T-cell (primary cell): Measurements from ENCODE around the gene MYDGF. TPM values are rescaled to one million over a fixed set of nuclear protein-coding genes. Genes with fewer than 3 reads are reported as not detected.

Experiments
- ATAC-seq, 4 experiments: fragments of 200-7000 bp in 3 of 4; fragments of 150-1000 bp in 1 of 4; cut with Tn5 transposase; replicated peaks in 1 of 4; 1 replicate in 3 of 4; 2 replicates in 1 of 4; pipeline ENCODE4 v1.10.0; 2021; ENCODE audit warnings: moderate library complexity in 3 of 4, mild to moderate bottlenecking in 2 of 4, moderate number of reproducible peaks in 1 of 4
- CTCF ChIA-PET, 2 donors: fragments of 300-600 bp; sonication (Branson Sonifier 250); formaldehyde crosslinking; loops; one replicate each; lab custom pipeline; 2022; ENCODE audit warnings: antibody characterized with exemption in 2 of 2; lab: Charles Lee
- POLR2A ChIA-PET, 2 donors: fragments of 300-600 bp; sonication (Branson Sonifier 250); formaldehyde crosslinking; loops; one replicate each; lab custom pipeline; 2022; ENCODE audit warnings: antibody characterized with exemption in 2 of 2; lab: Charles Lee
- DNase-seq, 35 experiments: peaks; one replicate each; pipeline versions ENCODE4 v3.0.0 to v3.0.0-alpha.2; 2013 to 2023
- H3K27ac ChIP-seq: one replicate; pipeline ENCODE4 v1.5.1; 2013; ENCODE audit warnings: low read length
- H3K27me3 ChIP-seq, 2 experiments: replicated peaks in 1 of 2; 1 replicate in 1 of 2; 2 replicates in 1 of 2; pipeline versions ENCODE4 v1.6.1 to v1.7.0; 2013; ENCODE audit warnings: low read length in 1 of 2, mixed read lengths in 1 of 2; ENCODE audit not compliant: control insufficient read depth in 2 of 2, insufficient read depth in 2 of 2; ENCODE audit errors: extremely low read depth in 1 of 2
- H3K36me3 ChIP-seq, 2 donors: 1 replicate in 1 of 2; 2 replicates in 1 of 2; pipeline versions ENCODE4 v1.6.1 to v1.7.0; 2013; ENCODE audit warnings: low read length in 1 of 2; ENCODE audit not compliant: control insufficient read depth in 2 of 2, insufficient read depth in 1 of 2; ENCODE audit errors: extremely low read depth in 1 of 2
- H3K4me1 ChIP-seq, 2 experiments: 1 replicate in 1 of 2; 2 replicates in 1 of 2; pipeline versions ENCODE4 v1.6.1 to v1.7.0; 2013; ENCODE audit warnings: low read length in 2 of 2, mixed read lengths in 1 of 2; ENCODE audit not compliant: insufficient read depth in 2 of 2, control insufficient read depth in 1 of 2; ENCODE audit errors: extremely low read depth in 1 of 2
- H3K4me3 ChIP-seq, 2 donors: 1 replicate in 1 of 2; 2 replicates in 1 of 2; pipeline versions ENCODE4 v1.5.1 to v1.7.0; 2013; ENCODE audit warnings: mild to moderate bottlenecking in 2 of 2, low read length in 1 of 2, moderate library complexity in 1 of 2; ENCODE audit not compliant: control insufficient read depth in 1 of 2; ENCODE audit errors: extremely low read depth in 1 of 2
- H3K9me3 ChIP-seq: 2 replicates; pipeline ENCODE4 v1.7.0; 2013
- H3K27ac Mint-ChIP-seq, 2 donors: one replicate each; pipeline ENCODE4 v1.8.0; 2020 to 2021; ENCODE audit warnings: mild to moderate bottlenecking in 2 of 2, mixed read lengths in 2 of 2
- H3K27me3 Mint-ChIP-seq, 2 donors: one replicate each; pipeline ENCODE4 v1.8.0; 2021 to 2022; ENCODE audit warnings: mixed read lengths in 2 of 2
- H3K36me3 Mint-ChIP-seq: one replicate; pipeline ENCODE4 v1.8.0; 2021; ENCODE audit warnings: mixed read lengths
- H3K4me1 Mint-ChIP-seq, 3 donors: one replicate each; pipeline ENCODE4 v1.8.0; 2020 to 2022; ENCODE audit warnings: mixed read lengths in 3 of 3, mild to moderate bottlenecking in 1 of 3
- H3K4me3 Mint-ChIP-seq, 3 donors: one replicate each; pipeline ENCODE4 v1.8.0; 2020 to 2022; ENCODE audit warnings: mild to moderate bottlenecking in 3 of 3, mixed read lengths in 3 of 3, moderate library complexity in 3 of 3
- H3K9me3 Mint-ChIP-seq, 3 donors: one replicate each; pipeline ENCODE4 v1.8.0; 2020 to 2022; ENCODE audit warnings: mixed read lengths in 3 of 3
- WGBS: methylation state at CpG from one replicate; pipeline ENCODE4 v1.1.5; 2013; ENCODE audit warnings: missing lambda C conversion rate; ENCODE audit not compliant: insufficient coverage; 5-methylcytosine and 5-hydroxymethylcytosine counted together
- total RNA-seq, 35 experiments: library from RNA in 6 of 35; stranded (reverse) in 6 of 35; fragments of 120-200 nt in 1 of 35; gene quantifications; one replicate each; pipeline versions ENCODE4 v1.2.1 to v1.2.4 and lab custom pipeline; 2013 to 2026

MYDGF gene
- total RNA-seq, 5 donors from 2014 or later (not counting 1 experiment from before 2014, with no cell fraction given): 27.5 to 46.4 (median 38.3) TPM

GRCh38 chr19:4650159-4650558, 20.0 kb downstream of the MYDGF start:
- DNase-seq (no peak), ATAC-seq (no peak)
- CTCF ChIA-PET: no interaction called here
- H3K27me3 Mint-ChIP-seq: no peaks in the 10 kb centered on the region
- Histone ChIP-seq H3K27me3 (no peaks in the 10 kb centered on the region), H3K9me3 (no peaks in the 10 kb centered on the region), H3K4me1 (no peaks in the 10 kb centered on the region), H3K27ac (no peak overlapping the region), H3K4me3 (no peak overlapping the region), H3K36me3 (peaks cover 12 to 17% of the 10 kb centered on the region in 2 donors)
- no peak overlapping the region for H3K4me3 Mint-ChIP-seq
- POLR2A ChIA-PET: no interaction called here
- WGBS: 92% methylated on average over 2 of the region's 2 CpGs
- peaks cover 10% of the 10 kb centered on the region for H3K36me3 Mint-ChIP-seq
- no peaks in the 10 kb centered on the region for H3K9me3 Mint-ChIP-seq
- peaks cover 0 to 1% (median 0%) of the 10 kb centered on the region in 3 donors for H3K4me1 Mint-ChIP-seq
- no peak overlapping the region for H3K27ac Mint-ChIP-seq

GRCh38 chr19:4649392-4650047, 20.6 kb downstream of the MYDGF start:
- no peaks in the 10 kb centered on the region for H3K9me3 ChIP-seq
- Mint-ChIP-seq H3K27ac (no peak overlapping the region), H3K9me3 (no peaks in the 10 kb centered on the region), H3K4me3 (no peak overlapping the region), H3K36me3 (peaks cover 4% of the 10 kb centered on the region), H3K27me3 (no peaks in the 10 kb centered on the region), H3K4me1 (peaks cover 0 to 1% (median 0%) of the 10 kb centered on the region in 3 donors)
- WGBS: 91% methylated on average over 14 of the region's 19 CpGs
- ChIA-PET CTCF (no interaction called here), POLR2A (no interaction called here)
- no peak overlapping the region for H3K27ac ChIP-seq
- DNase-seq: no peak
- ATAC-seq: no peak
- H3K4me3 ChIP-seq: no peak overlapping the region
- no peaks in the 10 kb centered on the region for H3K4me1 ChIP-seq
- H3K36me3 ChIP-seq: peaks cover 9 to 13% of the 10 kb centered on the region in 2 donors
- no peaks in the 10 kb centered on the region for H3K27me3 ChIP-seq

GRCh38 chr19:4647676-4648644, 22.2 kb downstream of the MYDGF start:
- Histone ChIP-seq H3K4me3 (no peak overlapping the region), H3K27me3 (no peaks in the 10 kb centered on the region)
- no peaks in the 10 kb centered on the region for H3K9me3 Mint-ChIP-seq

GRCh38 chr19:4645718-4646117, 24.4 kb downstream of the MYDGF start:
- POLR2A ChIA-PET: interaction anchor here in 1 of 2 donors (0.6 kb wide), 1 partner anchor 452 kb away, joined by 3 read pairs; no protein-coding TSS in a partner anchor
- Mint-ChIP-seq H3K4me3 (no peak overlapping the region), H3K4me1 (peaks cover 10 to 11% (median 10%) of the 10 kb centered on the region in 3 donors), H3K27me3 (no peaks in the 10 kb centered on the region), H3K27ac (no peak overlapping the region), H3K36me3 (peaks cover 3% of the 10 kb centered on the region), H3K9me3 (no peaks in the 10 kb centered on the region)
- Histone ChIP-seq H3K27ac (no peak overlapping the region), H3K4me1 (peaks cover 0 to 10% of the 10 kb centered on the region in 2 experiments), H3K36me3 (peaks cover 0 to 10% of the 10 kb centered on the region in 2 donors), H3K9me3 (no peaks in the 10 kb centered on the region), H3K27me3 (no peaks in the 10 kb centered on the region), H3K4me3 (no peak overlapping the region)
- WGBS: 98% methylated on average over 4 of the region's 4 CpGs
- no peak for DNase-seq
- ATAC-seq: no peak
- CTCF ChIA-PET: interaction anchor here (0.6 to 0.7 kb wide), 2 partner anchors 18 to 64 kb away, joined by 3 to 7 read pairs; no protein-coding TSS in a partner anchor

More at GRCh38 chr19:4647676-4648644, 22.2 kb downstream of the MYDGF start:
- no peak for ATAC-seq
- Mint-ChIP-seq H3K4me3 (no peak overlapping the region), H3K27me3 (no peaks in the 10 kb centered on the region), H3K27ac (no peak overlapping the region), H3K36me3 (peaks cover 3% of the 10 kb centered on the region), H3K4me1 (peaks cover 0 to 1% (median 0%) of the 10 kb centered on the region in 3 donors)
- ChIA-PET CTCF (no interaction called here), POLR2A (no interaction called here)
- Histone ChIP-seq H3K9me3 (no peaks in the 10 kb centered on the region), H3K27ac (no peak overlapping the region), H3K36me3 (peaks cover 7 to 13% of the 10 kb centered on the region in 2 donors), H3K4me1 (no peaks in the 10 kb centered on the region)
- WGBS: 79% methylated on average over 15 of the region's 20 CpGs
- DNase-seq: no peak

GRCh38 chr19:4642625-4643024, 27.5 kb downstream of the MYDGF start:
- WGBS: 88% methylated on average over 3 of the region's 6 CpGs
- ChIA-PET CTCF (no interaction called here), POLR2A (no interaction called here)
- H3K9me3 Mint-ChIP-seq: no peaks in the 10 kb centered on the region
- H3K36me3 ChIP-seq: peaks cover 0 to 6% of the 10 kb centered on the region in 2 donors
- peaks cover 24 to 30% (median 27%) of the 10 kb centered on the region in 3 donors for H3K4me1 Mint-ChIP-seq
- DNase-seq (no peak), ATAC-seq (no peak)
- H3K4me1 ChIP-seq: peaks cover 10 to 37% of the 10 kb centered on the region in 2 experiments
- H3K27ac Mint-ChIP-seq: no peak overlapping the region
- no peaks in the 10 kb centered on the region for H3K27me3 Mint-ChIP-seq
- no peaks in the 10 kb centered on the region for H3K27me3 ChIP-seq
- H3K4me3 Mint-ChIP-seq: peak overlapping the region in 1 of 3 donors; percentile 16
- H3K36me3 Mint-ChIP-seq: no peaks in the 10 kb centered on the region
- no peak overlapping the region for H3K27ac ChIP-seq
- H3K9me3 ChIP-seq: no peaks in the 10 kb centered on the region
- H3K4me3 ChIP-seq: no peak overlapping the region

GRCh38 chr19:4641132-4641531, 29.0 kb downstream of the MYDGF start:
- no peak overlapping the region for H3K27ac ChIP-seq
- H3K36me3 ChIP-seq: peaks cover 0 to 6% of the 10 kb centered on the region in 2 donors
- peak overlapping the region; percentile 25 to 54 (median 54) for H3K4me3 Mint-ChIP-seq
- 84% methylated on average over 9 of the region's 14 CpGs for WGBS
- H3K27ac Mint-ChIP-seq: peak overlapping the region in 1 of 2 donors; percentile 28
- H3K27me3 Mint-ChIP-seq: no peaks in the 10 kb centered on the region
- CTCF ChIA-PET: interaction anchor here in 1 of 2 donors (0.6 kb wide), 1 partner anchor 1077 kb away, joined by 6 read pairs; no protein-coding TSS in a partner anchor
- no peaks in the 10 kb centered on the region for H3K9me3 ChIP-seq
- H3K9me3 Mint-ChIP-seq: no peaks in the 10 kb centered on the region
- no peak for DNase-seq
- H3K4me3 ChIP-seq: peak overlapping the region in 1 of 2 donors; percentile 10
- no peaks in the 10 kb centered on the region for H3K36me3 Mint-ChIP-seq
- H3K4me1 Mint-ChIP-seq: peaks cover 27 to 38% (median 35%) of the 10 kb centered on the region in 3 donors
- POLR2A ChIA-PET: interaction anchor here in 1 of 2 donors (0.6 kb wide), 1 partner anchor 26 kb away, joined by 8 read pairs; no protein-coding TSS in a partner anchor
- no peak for ATAC-seq
- H3K4me1 ChIP-seq: peaks cover 14 to 52% of the 10 kb centered on the region in 2 experiments
- no peaks in the 10 kb centered on the region for H3K27me3 ChIP-seq
